HG03135 (cell line): ENCODE data around the gene C19orf25.
A peak's percentile ranks its signal among the peaks of the same experiment; 100 is the strongest.

ENCODE experiments used
- ATAC-seq: cut with Tn5 transposase; IDR thresholded peaks from one replicate; pipeline ENCODE4 v1.9.1; 2021; ENCODE audit warnings: mild to moderate bottlenecking, moderate library complexity; ENCODE audit not compliant: unreplicated experiment

Gene C19orf25

GRCh38 chr19:1496714-1497577 lies 17.9 kb upstream of the C19orf25 start:
- ATAC-seq = no peak

DNA sequence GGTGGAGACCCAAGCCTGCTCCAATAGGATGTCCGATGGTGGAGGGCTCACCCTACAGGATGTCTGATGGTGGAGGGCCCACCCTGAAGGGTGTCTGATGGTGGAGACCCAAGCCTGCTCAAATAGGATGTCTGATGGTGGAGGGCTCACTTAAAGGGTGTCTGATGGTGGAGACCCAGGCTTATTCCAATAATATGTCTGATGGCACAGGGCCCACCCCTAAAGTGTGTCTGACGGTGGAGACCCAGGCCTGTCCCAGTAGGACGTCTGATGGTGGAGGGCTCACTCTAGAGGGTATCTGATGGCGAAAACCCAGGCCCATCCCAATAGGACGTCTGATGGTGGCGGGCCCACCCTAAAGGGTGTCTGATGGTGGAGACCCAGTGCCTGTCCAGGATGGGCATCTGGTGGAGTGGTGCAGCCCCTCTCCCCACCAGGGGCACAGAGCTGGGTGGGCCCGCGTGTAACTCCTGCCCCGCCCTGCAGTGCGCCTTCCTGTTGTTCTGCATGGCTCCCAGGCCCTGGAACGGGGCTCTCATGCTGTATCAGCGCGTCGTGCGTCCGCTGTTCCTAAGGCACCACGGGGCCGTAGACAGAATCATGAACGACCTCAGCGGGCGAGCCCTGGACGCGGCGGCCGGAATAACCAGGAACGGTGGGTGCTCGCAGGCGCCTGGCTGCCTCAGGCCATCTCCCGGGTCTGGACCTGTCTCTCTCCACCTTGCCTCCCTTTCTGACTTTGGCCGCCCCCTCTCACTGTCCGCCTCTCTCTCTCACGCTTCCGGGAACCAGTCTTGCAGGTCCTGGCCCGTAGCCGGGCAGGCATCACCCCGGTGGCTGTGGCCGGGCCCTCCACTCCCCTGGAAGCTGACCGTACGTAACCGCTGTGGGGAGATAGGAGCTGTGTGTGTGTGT lies 17.0 kb upstream of the C19orf25 start:
- ATAC-seq = no peak

GRCh38 chr19:1495051-1495798 lies 16.2 kb upstream of the C19orf25 start:
- ATAC-seq = no peak

GRCh38 chr19:1494115-1494815 lies 15.2 kb upstream of the C19orf25 start:
- no peak for ATAC-seq

DNA sequence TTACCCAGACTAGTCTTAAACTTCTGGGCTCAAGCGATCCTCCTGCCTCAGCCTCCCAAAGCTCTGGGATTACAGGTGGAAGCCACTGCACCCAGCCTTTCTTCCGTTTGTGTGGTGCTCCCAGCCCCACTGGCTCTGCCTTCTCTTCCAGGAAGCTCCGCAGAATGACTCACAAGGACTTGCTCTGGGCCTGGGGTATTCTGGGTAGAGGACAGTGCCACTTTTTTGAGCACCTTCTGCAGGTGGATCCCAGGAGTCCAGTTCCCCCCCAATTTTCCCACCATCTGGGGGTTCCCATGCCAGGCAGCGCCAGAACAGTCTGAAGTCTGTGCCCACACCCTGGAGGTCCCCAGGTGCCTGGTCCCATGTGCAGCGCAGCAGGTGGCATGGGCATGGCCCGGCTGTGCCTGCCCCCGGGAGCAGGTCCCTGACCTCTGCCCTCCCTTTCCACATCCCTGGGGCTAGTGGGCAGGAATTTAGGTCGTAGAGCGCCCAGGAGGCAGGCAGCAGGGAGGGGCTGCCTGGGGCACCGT lies 13.5 kb upstream of the C19orf25 start:
- no peak for ATAC-seq

DNA sequence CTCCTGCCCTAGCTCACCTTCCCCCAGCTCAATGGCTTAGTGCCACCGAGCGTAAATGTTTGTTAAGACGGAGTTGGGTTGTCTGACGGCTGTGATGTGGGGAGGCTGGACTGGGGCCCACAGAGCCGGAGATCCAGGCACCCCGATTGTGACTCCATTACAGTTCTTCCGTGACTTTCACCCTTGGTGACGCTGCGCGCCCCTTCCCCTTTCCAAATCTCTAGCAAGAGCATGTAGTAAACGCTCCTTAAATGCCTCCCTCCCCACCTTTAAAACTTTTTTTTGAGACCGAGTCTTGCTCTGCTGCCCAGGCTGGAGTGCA lies 12.8 kb upstream of the C19orf25 start:
- no peak for ATAC-seq

DNA sequence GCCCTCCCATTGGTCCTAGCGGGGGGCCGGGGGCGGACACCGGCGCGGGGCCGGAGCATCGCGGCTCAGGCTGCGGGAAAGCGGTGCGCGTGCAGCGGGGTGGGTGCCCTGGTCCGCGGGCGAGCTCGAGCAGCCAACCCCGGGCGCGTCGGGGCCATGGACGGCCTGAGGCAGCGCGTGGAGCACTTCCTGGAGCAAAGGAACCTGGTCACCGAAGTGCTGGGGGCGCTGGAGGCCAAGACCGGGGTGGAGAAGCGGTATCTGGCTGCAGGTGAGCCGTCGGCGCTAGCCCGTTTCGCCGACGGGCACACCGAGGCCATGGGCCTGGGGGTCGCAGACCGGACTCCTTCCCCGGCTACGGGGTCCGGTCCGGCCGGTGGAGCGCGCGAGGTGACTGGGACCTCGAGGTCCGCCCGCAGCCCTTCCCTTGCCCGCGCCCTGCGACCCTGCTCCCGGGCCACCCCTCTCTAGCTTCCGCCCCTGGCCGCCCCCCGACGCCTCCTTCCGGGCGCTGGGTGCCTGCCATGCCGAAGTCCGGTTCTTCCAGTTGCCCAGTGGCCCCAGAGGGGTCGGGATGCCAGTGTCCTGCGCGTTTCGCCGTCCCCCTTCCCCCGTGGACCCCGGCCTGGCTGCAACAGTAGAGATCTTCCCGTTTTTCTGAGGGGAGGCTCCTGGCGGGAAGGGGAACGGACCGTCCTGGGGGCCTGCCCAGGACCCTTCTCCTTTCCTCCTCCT lies 12.3 kb upstream of the C19orf25 start, which contains the start of gene REEP6:
REEP6 (plus strand) TSS at position 68 of the 735 bp plus-strand sequence; CDS start at position 157, 89 bp downstream.
- no peak for ATAC-seq

DNA sequence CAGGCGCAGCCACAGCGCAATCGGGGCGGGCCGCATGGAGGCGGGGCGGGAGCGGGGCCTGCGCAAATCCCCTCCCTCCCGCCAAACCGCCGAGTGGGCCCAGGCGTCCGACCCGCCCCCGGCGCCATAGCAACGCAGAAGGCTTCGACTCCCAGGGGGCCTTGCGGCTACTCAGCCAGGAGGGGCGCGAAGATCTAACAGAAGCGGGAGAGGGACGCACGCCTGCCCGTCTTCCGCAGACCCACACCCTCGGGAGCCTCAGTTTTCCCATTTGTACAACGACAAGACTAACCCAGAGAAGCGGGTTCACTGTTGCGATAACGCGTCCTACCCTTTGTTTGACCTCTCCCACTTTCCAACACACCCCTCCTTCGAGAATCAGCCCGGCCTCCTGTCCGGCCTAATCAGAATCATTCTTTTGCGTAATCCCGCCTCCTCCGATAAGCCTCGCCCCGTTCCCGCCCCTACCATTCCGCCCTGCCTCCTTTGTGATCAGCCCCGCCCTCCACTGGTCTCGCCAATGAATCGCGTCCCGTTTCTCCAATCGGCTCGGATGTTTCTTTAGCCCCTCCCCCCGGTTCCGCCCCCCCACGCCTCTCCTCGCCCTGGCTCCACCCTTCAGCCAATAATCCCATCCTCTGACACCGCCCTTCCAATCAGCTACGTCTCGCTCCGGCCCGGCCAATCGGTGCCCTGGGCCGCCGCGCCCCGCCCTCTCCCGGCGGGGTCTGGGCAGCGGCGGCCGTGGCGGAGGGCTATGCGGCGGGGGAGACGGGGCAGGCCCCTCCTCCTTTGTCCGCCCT lies 11.5 kb upstream of the C19orf25 start, which contains the start of gene PCSK4:
PCSK4 (minus strand) TSS at position 40 of the 803 bp plus-strand sequence; CDS start at position 36, 4 bp downstream.
- ATAC-seq = peak; percentile 72

DNA sequence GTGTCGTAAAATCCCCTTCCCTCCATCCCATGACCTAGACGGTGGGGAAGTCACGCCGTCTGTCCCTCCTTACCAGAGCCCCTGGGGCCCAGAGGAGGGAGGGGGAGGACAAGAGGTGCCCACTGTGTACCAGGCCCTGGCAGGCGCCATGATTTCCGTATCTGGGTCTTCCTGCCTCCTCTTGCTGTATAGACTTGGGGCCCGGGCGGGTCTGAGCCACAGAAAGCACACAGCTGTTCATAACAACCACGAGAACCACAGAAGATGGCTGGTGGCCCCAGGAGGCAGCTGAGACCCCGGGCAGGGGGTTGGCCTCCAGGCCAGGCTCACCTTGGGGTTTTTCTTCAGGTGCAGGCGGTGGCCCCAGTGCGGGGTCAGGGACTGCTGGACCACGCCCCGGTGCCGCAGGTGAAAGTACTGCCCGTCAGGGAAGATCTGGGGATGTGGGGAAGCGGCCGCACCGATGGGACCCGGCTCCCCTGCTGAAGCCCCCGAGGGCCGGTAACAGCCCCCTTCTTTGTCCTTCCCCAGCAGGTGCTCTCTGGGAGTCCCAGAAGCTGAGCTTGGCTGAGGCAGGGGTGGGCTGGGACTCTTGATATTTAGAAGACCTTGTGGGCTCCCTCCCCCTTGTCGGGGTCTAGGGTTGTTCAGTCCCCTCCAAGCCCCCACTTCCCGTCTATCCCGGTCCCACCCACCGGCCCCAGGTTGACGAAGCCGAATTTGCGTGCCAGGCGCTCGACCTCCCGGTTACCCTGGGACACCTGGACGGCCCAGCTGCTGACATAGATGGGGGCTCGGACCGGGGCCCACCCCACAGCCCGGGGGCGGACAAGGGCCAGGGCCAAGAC lies 10.7 kb upstream of the C19orf25 start:
- peak; percentile 2 for ATAC-seq

GRCh38 chr19:1488282-1488601 lies 9.2 kb upstream of the C19orf25 start:
- no peak for ATAC-seq

- no peak for ATAC-seq
Observed at GRCh38 chr19:1487576-1488281, 8.7 kb upstream of the C19orf25 start.

DNA sequence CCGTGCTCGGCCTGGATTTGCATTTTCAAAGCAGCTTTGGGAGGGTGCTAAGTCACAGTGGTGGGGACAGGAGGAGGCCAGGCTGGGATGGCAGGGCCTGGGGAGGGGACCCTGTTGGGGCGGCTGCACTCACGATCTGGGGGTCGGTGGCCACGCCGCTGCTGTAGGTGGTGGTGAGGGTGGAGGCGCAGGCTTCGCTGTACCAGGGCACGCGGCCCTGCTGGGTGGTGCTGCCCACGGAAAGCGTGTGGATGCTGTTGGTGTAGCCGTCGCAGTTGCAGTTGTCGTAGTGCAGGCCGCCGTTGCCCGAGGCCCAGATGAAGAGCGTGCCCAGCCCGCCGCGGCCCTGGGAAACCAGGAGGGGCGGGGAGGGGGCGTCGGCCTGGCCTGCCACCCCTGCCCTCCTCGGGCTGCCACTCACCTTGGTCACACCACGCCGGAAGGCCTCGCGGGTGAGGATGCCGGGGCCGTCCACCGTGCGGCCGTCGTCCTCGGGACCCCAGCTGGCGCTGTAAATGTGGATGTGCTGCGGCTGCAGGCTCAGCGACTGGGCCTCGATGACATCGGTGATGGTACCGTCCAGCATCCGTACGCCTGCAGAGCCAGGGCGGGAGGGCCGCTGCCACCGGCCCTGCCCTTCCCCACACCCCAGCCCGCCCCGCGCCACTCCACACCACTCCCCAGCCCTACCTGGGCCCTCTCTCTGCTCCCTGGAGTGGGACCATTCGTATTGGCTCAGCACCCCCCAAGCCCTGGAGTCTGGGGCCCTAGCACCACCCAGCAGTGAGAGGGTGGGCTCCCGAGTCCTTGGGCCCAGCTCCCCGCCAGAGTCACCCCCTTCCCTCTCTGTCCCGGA lies 7.9 kb upstream of the C19orf25 start:
- ATAC-seq = no peak

DNA sequence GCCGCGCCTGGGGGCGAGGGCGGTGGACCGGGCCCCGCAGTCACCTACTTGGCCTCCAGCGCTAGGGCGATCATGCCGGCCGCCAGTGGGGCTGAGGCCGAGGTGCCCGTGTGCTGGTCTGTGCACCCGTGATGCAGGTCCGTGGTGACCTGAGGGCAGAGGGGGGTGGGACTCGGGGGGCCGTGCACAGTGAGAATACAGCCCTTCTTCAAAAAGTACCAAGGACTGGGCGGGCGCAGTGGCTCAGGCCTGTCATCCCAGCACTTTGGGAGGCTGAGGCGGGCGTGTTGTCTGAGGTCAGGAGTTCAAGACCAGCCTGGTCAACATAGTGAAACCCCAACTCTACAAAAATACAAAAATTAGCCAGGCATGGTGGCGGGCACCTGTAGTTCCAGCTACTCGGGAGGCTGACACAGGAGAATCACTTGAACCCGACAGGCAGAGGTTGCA lies 5.0 kb upstream of the C19orf25 start:
- no peak for ATAC-seq

GRCh38 chr19:1483131-1483978 lies 4.3 kb upstream of the C19orf25 start:
- no peak for ATAC-seq
